Right cardiac atrium (tissue), 5 donors: ENCODE data around the gene PDS5B. TPM values are rescaled to one million over a fixed set of nuclear protein-coding genes. Genes with fewer than 3 reads are reported as not detected.

Source experiments
- ATAC-seq, 2 donors: fragments of 200-7000 bp; cut with Tn5 transposase; one replicate each; pipeline versions ENCODE4 v1.8.0 to v1.9.1; 2020; ENCODE audit warnings: moderate library complexity in 2 of 2, mild to moderate bottlenecking in 1 of 2
- DNase-seq, 3 donors: peaks; one replicate each; pipeline ENCODE4 v3.0.0-alpha.2; 2020
- H3K27ac ChIP-seq: one replicate; pipeline ENCODE4 v1.5.1; 2013; ENCODE audit warnings: mild to moderate bottlenecking, low read length, control low read depth, moderate library complexity
- H3K27me3 ChIP-seq: one replicate; pipeline ENCODE4 v1.6.1; 2013; ENCODE audit not compliant: control insufficient read depth, insufficient read depth
- H3K4me1 ChIP-seq: one replicate; pipeline ENCODE4 v1.6.1; 2013; ENCODE audit warnings: low read length; ENCODE audit not compliant: control insufficient read depth, insufficient read depth
- H3K4me3 ChIP-seq: one replicate; pipeline ENCODE4 v1.5.1; 2013; ENCODE audit warnings: low read length, control low read depth
- H3K9me3 ChIP-seq: one replicate; pipeline ENCODE4 v1.6.1; 2013; ENCODE audit warnings: low read length; ENCODE audit not compliant: control insufficient read depth
- WGBS: extraction: QIAGEN DNeasy Blood & Tissue Kit; methylation state at CpG from one replicate; pipeline ENCODE4 v1.1.7; 2013; 5-methylcytosine and 5-hydroxymethylcytosine counted together
- intact Hi-C, 4 donors: fragments of 100-400 bp; cut with DNase I; formaldehyde crosslinking; loops; one replicate each; pipeline versions ENCODE4 v1.11.0 to v1.14.0; 2022 to 2023
- polyA plus RNA-seq: library from polyadenylated mRNA; stranded (reverse); fragments of 200-250 nt; gene quantifications from one replicate; pipeline ENCODE4 v1.2.3, GENCODE V29; 2013
- total RNA-seq, 4 donors: library from RNA; stranded (reverse); fragmentation: NEBNext Ultra II Directional; extraction: Animal tissue kit (Norgen Biotek cat#: 25700); gene quantifications; one replicate each; pipeline ENCODE4 v1.2.1, GENCODE V29; 2021
- donor health status: healthy with polysubstance abuse.
- donor health status: DM: no; HTN: yes; CAD: no.
- donor health status: DM: no; HTN: no; CAD: no.
- donor health status: DM: no; HTN: yes; CAD: no; lungs with severe emphysema.
- donor health status: DM: yes; HTN: yes; CAD: no.

Gene PDS5B
- total and polyA plus RNA-seq, 5 donors, result 5.5 to 30.7 (median 26.5) TPM

DNA sequence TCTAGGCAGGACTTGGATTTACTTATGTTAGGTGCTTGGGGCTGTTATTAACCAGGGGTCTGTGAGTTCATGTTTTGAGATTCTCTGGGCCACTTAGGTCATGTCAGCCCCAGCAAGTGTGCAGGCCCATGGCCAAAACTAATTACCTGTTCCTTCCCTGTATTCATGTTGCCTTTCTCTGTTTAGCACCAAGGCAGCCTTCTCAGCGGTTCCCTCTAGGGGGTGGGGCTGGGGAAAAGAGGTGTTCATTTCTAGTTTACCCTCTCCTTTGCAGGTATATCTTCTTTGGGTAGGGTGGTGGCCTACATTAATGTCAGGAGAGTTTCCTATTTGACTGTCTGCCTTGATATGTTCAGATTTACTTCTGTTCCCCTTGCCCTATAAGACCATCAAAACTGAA is 61.7 kb downstream of the PDS5B start:
- H3K4me3 ChIP-seq, result no peak overlapping the region
- H3K27ac ChIP-seq, result no peak overlapping the region
- no peak for ATAC-seq
- DNase-seq, result no peak
- H3K4me1 ChIP-seq, result peaks cover 3% of the 10 kb centered on the region
- 78% methylated on average over 1 of the region's 1 CpG for WGBS
- intact Hi-C loops, result no loop called here
- no peaks in the 10 kb centered on the region for H3K9me3 ChIP-seq
- no peaks in the 10 kb centered on the region for H3K27me3 ChIP-seq

DNA sequence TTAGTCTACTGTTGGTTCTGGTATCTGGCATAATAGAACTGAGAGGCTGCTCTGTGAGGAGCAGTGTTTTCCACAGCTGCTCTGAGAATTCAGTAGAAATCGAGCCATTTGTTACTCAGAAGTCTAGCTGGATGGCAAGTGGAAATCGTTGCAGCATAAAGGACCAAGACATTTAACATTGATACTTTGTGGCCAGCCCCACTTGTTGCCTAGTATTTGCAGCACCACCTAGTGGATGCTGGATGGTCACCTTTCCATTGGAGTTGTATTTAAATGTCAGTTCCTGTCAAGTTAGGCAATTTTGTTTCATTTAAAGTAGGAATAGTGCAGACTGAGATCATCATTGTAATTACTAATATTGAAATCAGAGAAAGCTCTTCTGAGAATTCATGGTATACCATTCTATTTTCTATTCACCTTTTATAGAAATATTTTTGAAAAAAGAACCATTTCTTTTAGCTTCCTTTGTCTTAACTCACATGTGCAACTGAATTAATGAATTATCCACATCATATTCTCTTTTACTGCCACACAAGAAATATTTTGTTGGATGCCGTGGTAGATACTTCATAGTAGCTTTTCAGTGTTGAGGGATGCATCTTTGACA is 64.6 kb downstream of the PDS5B start:
- no peak overlapping the region for H3K27ac ChIP-seq
- intact Hi-C loops, result no loop called here
- no peak overlapping the region for H3K4me3 ChIP-seq
- no peaks in the 10 kb centered on the region for H3K27me3 ChIP-seq
- peaks cover 3% of the 10 kb centered on the region for H3K4me1 ChIP-seq
- ATAC-seq (peak; percentile 56 to 78), DNase-seq (peak in 2 of 3 donors; percentile 33 to 66)
- no peaks in the 10 kb centered on the region for H3K9me3 ChIP-seq
- 23% methylated on average over 3 of the region's 3 CpGs for WGBS

DNA sequence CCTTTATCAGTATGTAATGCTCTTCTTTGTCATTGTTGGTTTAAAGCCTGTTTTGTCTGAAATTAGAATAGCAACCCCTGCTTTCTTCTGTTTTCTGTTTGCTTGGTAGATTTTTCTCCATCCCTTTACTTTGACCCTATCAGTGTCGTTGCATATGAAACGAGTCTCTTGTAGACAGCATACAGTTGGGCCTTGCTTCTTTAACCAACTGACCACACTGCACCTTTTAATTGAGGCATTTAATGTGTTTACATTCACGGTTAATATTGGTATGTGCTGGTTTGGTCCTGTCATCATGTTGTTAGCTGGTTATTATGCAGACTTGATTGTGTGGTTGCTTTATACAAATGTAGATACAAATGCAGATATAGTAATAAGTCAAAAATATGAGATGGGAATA is 71.1 kb downstream of the PDS5B start:
- no peak overlapping the region for H3K4me3 ChIP-seq
- peaks cover 4% of the 10 kb centered on the region for H3K4me1 ChIP-seq
- ATAC-seq (no peak), DNase-seq (no peak)
- intact Hi-C loops, result no loop called here
- 96% methylated on average over 3 of the region's 3 CpGs for WGBS
- no peaks in the 10 kb centered on the region for H3K9me3 ChIP-seq
- H3K27ac ChIP-seq, result no peak overlapping the region
- no peaks in the 10 kb centered on the region for H3K27me3 ChIP-seq

DNA sequence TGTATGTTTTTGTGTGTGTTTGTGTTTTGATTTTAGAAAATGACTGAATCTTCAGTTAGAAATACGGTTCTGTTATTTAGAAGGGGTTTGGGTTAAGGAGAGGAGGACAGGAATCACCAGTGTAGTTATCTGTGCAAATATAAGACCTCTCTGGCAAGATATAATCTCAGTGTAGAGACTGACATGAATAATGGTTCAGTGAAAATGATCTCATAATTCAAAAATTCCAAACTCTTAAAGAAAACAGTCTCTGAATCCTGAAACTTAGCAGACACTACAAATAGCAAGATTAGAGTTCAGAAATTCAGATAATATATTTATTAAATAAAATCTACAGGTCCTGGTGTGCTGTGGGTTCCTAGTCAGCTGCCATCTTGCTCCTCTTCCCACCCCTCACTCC is 73.5 kb downstream of the PDS5B start:
- no peaks in the 10 kb centered on the region for H3K9me3 ChIP-seq
- intact Hi-C loops, result no loop called here
- H3K27ac ChIP-seq, result no peak overlapping the region
- DNase-seq (no peak), ATAC-seq (no peak)
- H3K4me1 ChIP-seq, result peaks cover 4% of the 10 kb centered on the region
- no peaks in the 10 kb centered on the region for H3K27me3 ChIP-seq
- WGBS, result 72% methylated on average over 1 of the region's 1 CpG
- no peak overlapping the region for H3K4me3 ChIP-seq

DNA sequence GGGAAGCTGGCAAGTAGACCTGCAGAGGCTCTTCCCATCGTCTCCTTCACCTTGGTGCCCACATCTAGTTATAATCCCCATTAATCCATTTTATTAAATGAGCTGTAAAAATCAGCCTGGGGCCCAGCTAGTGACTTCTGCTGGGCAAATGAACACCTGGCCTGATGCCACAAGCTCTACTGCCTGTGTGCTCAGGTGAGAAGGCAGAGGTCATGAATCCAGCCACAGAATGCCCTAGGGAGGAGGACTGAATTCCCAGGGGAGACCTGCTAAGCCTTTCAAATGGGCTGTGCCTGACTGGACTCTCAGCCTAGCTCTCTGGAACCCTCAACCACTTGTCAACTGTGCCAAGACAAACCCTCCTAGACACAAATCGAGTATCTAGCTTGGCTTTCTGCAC is 74.0 kb downstream of the PDS5B start:
- WGBS, result 69% methylated on average over 2 of the region's 2 CpGs
- DNase-seq (no peak), ATAC-seq (no peak)
- H3K4me1 ChIP-seq, result peaks cover 4% of the 10 kb centered on the region
- intact Hi-C loops, result no loop called here
- no peaks in the 10 kb centered on the region for H3K9me3 ChIP-seq
- H3K4me3 ChIP-seq, result no peak overlapping the region
- no peak overlapping the region for H3K27ac ChIP-seq
- H3K27me3 ChIP-seq, result no peaks in the 10 kb centered on the region

DNA sequence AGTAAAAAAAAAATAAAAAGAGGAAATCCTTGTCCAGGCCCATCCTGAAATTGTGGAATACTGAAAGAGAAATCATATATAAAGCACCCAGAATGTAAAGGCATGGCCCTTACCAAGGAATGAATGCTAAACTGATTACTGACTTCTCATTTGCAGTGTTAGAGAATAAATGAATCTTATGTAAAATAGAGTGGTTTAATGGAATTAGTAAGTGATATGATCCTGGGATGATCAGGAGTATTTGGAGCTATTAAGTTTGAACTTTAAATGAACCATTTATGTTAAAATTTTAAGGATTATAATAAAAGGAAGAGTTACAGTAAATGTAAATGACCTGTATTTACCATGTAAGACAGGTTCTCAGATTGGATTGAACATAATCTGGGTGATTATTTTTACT is 75.4 kb downstream of the PDS5B start:
- Histone ChIP-seq H3K27ac (no peak overlapping the region), H3K4me3 (no peak overlapping the region), H3K27me3 (no peaks in the 10 kb centered on the region), H3K4me1 (peaks cover 4% of the 10 kb centered on the region), H3K9me3 (no peaks in the 10 kb centered on the region)
- ATAC-seq (no peak), DNase-seq (no peak)
- intact Hi-C loops, result no loop called here

DNA sequence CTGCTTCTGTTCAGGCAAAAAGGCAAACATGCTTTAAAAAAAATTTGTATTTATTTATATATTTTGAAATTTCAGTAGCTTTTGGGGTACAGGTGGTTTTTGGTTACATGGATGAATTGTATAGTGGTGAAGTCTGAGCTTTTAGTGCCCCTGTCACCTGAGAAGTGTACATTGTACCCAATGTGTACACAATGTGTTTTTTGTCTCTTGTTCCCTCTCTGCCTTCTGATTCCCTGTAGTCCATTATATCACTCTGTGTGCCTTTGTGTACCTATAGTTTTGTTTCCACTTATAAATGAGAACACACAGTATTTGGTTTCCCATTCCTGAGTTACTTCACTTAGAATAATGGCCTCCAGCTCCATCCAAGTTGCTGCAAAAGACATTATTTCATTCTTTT is 77.4 kb downstream of the PDS5B start:
- no peaks in the 10 kb centered on the region for H3K9me3 ChIP-seq
- ATAC-seq (no peak), DNase-seq (no peak)
- H3K4me1 ChIP-seq, result peaks cover 4% of the 10 kb centered on the region
- intact Hi-C loops, result no loop called here
- no peak overlapping the region for H3K4me3 ChIP-seq
- H3K27ac ChIP-seq, result no peak overlapping the region
- no peaks in the 10 kb centered on the region for H3K27me3 ChIP-seq

DNA sequence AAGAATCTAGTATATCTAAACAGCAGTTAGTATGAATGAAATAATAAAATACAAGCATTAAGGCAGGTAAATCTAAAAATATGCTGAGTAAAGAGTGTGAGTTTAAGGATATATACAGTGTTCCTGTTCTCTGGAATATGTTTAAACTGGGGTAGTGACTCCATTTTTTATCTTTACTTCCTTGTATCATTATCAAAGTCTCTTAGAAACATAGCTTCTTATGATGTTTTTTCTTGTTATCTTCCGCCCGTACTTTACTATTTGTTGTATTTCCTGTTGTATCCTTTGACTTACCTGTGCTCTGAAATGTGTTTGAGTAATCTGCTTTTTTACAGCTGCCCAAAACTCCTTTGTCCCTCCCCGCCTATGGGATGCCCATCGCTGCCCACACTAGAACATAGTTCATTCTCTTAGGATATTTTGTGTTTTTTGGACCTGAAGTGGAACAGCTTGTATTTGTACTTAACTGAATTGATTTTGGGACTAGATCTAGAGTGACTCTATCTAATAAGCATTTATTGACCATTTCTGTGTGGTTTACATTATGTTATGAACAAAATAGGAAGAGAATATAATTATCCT is 80.8 kb downstream of the PDS5B start:
- intact Hi-C loops, result no loop called here
- DNase-seq (no peak), ATAC-seq (no peak)
- no peaks in the 10 kb centered on the region for H3K9me3 ChIP-seq
- no peaks in the 10 kb centered on the region for H3K4me1 ChIP-seq
- WGBS, result 88% methylated on average over 4 of the region's 4 CpGs
- no peak overlapping the region for H3K27ac ChIP-seq
- H3K27me3 ChIP-seq, result no peaks in the 10 kb centered on the region
- H3K4me3 ChIP-seq, result no peak overlapping the region

DNA sequence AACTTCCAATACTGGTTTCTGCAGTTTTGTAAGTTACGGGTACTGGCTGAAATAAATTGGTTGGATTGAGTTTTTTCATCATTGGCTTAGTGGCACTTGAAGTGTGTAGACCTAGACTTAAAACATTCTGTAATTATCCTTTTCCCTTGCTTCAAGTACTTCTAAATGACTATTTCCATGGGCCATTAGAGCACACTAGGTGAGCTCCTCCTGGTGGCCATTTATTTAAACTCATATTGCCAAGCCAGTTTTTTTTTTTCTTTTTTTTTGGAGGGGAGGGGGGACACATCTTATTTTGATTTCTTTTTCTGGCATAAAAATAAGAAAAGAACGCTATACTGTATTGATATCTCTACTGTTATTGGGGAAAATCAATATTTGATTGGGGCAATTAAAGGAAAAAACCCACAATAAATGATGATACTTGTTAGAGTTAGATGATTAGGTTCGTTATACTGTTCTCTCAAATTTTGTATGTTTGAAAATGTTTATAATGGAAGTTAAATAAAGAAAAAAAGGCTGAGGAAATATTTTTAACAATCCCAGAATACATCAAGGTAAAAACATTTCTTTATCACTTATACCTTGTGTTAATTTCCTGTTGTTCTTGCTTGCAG is 82.9 kb downstream of the PDS5B start:
- Histone ChIP-seq H3K27ac (no peak overlapping the region), H3K9me3 (no peaks in the 10 kb centered on the region), H3K27me3 (no peaks in the 10 kb centered on the region), H3K4me3 (no peak overlapping the region), H3K4me1 (no peaks in the 10 kb centered on the region)
- ATAC-seq, result no peak
- 73% methylated on average over 3 of the region's 3 CpGs for WGBS
- intact Hi-C loops, result no loop called here
- no peak for DNase-seq

DNA sequence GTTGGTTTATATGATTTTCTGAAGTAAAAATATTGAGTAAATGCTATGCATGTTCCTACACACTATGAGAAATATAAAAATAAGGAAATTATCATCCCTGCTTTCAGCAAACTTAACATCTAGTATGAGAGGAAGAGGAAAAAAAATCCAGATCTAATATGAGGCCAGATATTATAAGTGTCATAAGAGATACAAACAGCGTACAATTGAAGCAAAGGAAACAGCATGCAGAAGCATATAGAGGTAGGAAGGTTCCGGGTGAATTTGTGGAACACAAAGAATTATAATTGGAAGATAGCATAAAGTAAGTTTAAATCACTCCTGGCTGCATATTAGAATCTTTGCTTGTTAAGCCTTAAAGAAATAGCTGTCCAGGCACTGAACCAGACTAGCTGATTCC is 88.3 kb downstream of the PDS5B start:
- no peaks in the 10 kb centered on the region for H3K4me1 ChIP-seq
- intact Hi-C loops, result no loop called here
- H3K9me3 ChIP-seq, result no peaks in the 10 kb centered on the region
- DNase-seq (no peak), ATAC-seq (no peak)
- H3K27ac ChIP-seq, result no peak overlapping the region
- WGBS, result 99% methylated on average over 2 of the region's 2 CpGs
- no peak overlapping the region for H3K4me3 ChIP-seq
- H3K27me3 ChIP-seq, result no peaks in the 10 kb centered on the region

DNA sequence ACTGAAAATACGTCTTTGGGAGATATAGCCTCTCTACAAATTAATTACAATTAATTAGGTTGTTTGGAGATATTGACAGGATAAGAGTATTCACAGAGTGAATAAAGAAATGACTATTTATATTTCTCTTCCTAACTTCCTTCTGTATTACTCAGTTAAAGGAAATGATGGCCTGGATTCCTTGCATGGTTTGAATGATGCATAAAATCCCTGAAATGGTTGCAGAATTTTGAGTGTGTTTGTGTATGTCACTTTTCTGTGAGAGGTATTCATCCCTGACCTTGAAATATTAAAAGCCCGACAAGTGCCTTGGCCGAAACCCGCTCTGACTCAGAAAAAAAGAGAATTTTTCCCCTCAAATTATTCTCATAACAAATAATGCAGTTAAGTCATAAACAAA is 90.0 kb downstream of the PDS5B start:
- H3K9me3 ChIP-seq, result no peaks in the 10 kb centered on the region
- ATAC-seq (no peak), DNase-seq (no peak)
- intact Hi-C loops, result no loop called here
- H3K4me3 ChIP-seq, result no peak overlapping the region
- H3K4me1 ChIP-seq, result no peaks in the 10 kb centered on the region
- H3K27ac ChIP-seq, result no peak overlapping the region
- 97% methylated on average over 4 of the region's 4 CpGs for WGBS
- H3K27me3 ChIP-seq, result no peaks in the 10 kb centered on the region

DNA sequence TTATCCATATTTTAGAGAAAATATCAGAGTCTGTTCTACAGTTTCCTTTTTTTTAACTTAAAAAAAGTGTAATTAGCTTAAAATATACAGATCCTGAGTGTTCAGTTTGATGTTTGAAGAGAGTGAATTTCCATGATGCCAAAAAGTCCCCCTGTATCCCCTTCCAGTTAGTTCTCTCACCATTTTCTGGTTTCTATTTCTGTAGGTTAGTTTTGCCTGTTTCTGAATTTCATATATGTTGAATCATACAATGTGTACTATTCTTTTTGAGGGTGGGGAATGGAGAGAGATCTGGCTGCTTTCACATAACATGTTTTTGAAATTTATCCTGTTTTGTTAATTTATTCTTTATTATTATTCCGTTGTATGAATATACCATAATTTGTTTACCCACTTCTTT is 95.9 kb downstream of the PDS5B start:
- ATAC-seq (no peak), DNase-seq (no peak)
- Histone ChIP-seq H3K27me3 (no peaks in the 10 kb centered on the region), H3K4me1 (no peaks in the 10 kb centered on the region), H3K4me3 (no peak overlapping the region), H3K9me3 (no peaks in the 10 kb centered on the region), H3K27ac (no peak overlapping the region)
- WGBS, result 94% methylated on average over 1 of the region's 1 CpG
- intact Hi-C loops, result no loop called here
